Ishikawa (cell line): ENCODE data around the gene CPA4.

Experiments used
- CEBPB ChIP-seq: IDR thresholded peaks from 2 replicates; pipeline ENCODE4 v1.6.1; 2012
- CREB1 ChIP-seq: IDR thresholded peaks from 2 replicates; pipeline ENCODE4 v1.6.1; 2012; ENCODE audit warnings: low read depth
- EGR1 ChIP-seq: IDR thresholded peaks from 2 replicates; pipeline ENCODE4 v1.6.1; 2012
- EP300 ChIP-seq: IDR thresholded peaks from 2 replicates; pipeline ENCODE4 v1.6.1; 2012; ENCODE audit warnings: borderline replicate concordance
- MAX ChIP-seq: IDR thresholded peaks from 2 replicates; pipeline ENCODE4 v1.6.1; 2012
- NFIC ChIP-seq: IDR thresholded peaks from 2 replicates; pipeline ENCODE4 v1.6.1; 2012
- RAD21 ChIP-seq: IDR thresholded peaks from 2 replicates; pipeline ENCODE4 v1.6.1; 2012; ENCODE audit warnings: low read depth
- REST ChIP-seq: IDR thresholded peaks from 2 replicates; pipeline ENCODE4 v1.6.1; 2012; ENCODE audit warnings: low read depth, mild to moderate bottlenecking
- TAF1 ChIP-seq: IDR thresholded peaks from 2 replicates; pipeline ENCODE4 v1.6.1; 2012; ENCODE audit warnings: low read depth, mild to moderate bottlenecking
- TCF12 ChIP-seq: IDR thresholded peaks from 2 replicates; pipeline ENCODE4 v1.6.1; 2012; ENCODE audit warnings: low read depth
- TEAD4 ChIP-seq: IDR thresholded peaks from 2 replicates; pipeline ENCODE4 v1.6.1; 2012
- USF1 ChIP-seq: IDR thresholded peaks from 2 replicates; pipeline ENCODE4 v1.6.1; 2012
- YY1 ChIP-seq: IDR thresholded peaks from 2 replicates; pipeline ENCODE4 v1.6.1; 2012; ENCODE audit warnings: low read depth

- TF ChIP-seq YY1 (no peak), TEAD4 (no peak), TAF1 (no peak), EGR1 (no peak), EP300 (no peak), REST (no peak), CREB1 (no peak), MAX (no peak), NFIC (no peak), TCF12 (no peak), USF1 (no peak), CEBPB (no peak), RAD21 (no peak)
These were observed 68.7 kb downstream of the CPA4 start for GRCh38 chr7:130361681-130362080.
